HUES64 (cell line): Measurements from ENCODE around the gene LAMB3.

ENCODE experiments used
- H3K27ac ChIP-seq: 2 replicates; pipeline ENCODE4 v1.7.0; 2013; ENCODE audit warnings: low read depth, low read length, inconsistent platforms
- H3K27me3 ChIP-seq: 2 replicates; pipeline ENCODE4 v1.6.1; 2013; ENCODE audit warnings: mild to moderate bottlenecking, low read length; ENCODE audit not compliant: insufficient read depth
- H3K36me3 ChIP-seq: 2 replicates; pipeline ENCODE4 v1.6.1; 2013; ENCODE audit warnings: mild to moderate bottlenecking, low read length; ENCODE audit not compliant: insufficient read depth
- H3K4me1 ChIP-seq: 2 replicates; pipeline ENCODE4 v1.6.1; 2013; ENCODE audit warnings: mild to moderate bottlenecking, low read length, moderate library complexity; ENCODE audit not compliant: insufficient read depth
- H3K4me3 ChIP-seq: 2 replicates; pipeline ENCODE4 v1.5.1; 2013; ENCODE audit warnings: mild to moderate bottlenecking, low read length, moderate library complexity
- H3K9ac ChIP-seq: 2 replicates; pipeline ENCODE4 v1.6.1; 2013; ENCODE audit warnings: mild to moderate bottlenecking, low read depth, low read length
- H3K9me3 ChIP-seq: 2 replicates; pipeline ENCODE4 v1.6.1; 2013; ENCODE audit warnings: low read depth, low read length; ENCODE audit not compliant: insufficient read depth
- WGBS: fragments of 150-250, 120-280 bp; methylation state at CpG from one replicate; pipeline ENCODE4 v1.1.7; 2013; ENCODE audit warnings: missing lambda C conversion rate; 5-methylcytosine and 5-hydroxymethylcytosine counted together

LAMB3 gene

GRCh38 chr1:209621286-209621685 is 30.9 kb downstream of the LAMB3 start:
- Histone ChIP-seq H3K27me3 (no peaks in the 10 kb centered on the region), H3K27ac (no peak overlapping the region), H3K36me3 (no peaks in the 10 kb centered on the region), H3K9me3 (no peaks in the 10 kb centered on the region), H3K4me3 (no peak overlapping the region), H3K9ac (no peak overlapping the region), H3K4me1 (no peaks in the 10 kb centered on the region)
- 67% methylated on average over 4 of the region's 4 CpGs for WGBS

- Histone ChIP-seq H3K9ac (no peak overlapping the region), H3K27me3 (no peaks in the 10 kb centered on the region), H3K36me3 (no peaks in the 10 kb centered on the region), H3K4me1 (no peaks in the 10 kb centered on the region), H3K27ac (no peak overlapping the region), H3K4me3 (no peak overlapping the region), H3K9me3 (no peaks in the 10 kb centered on the region)
- WGBS = 91% methylated on average over 3 of the region's 3 CpGs
Measured at GRCh38 chr1:209620487-209620884, 31.7 kb downstream of the LAMB3 start.

- H3K9me3 ChIP-seq = no peaks in the 10 kb centered on the region
- no peaks in the 10 kb centered on the region for H3K4me1 ChIP-seq
- H3K9ac ChIP-seq = no peak overlapping the region
- 89% methylated on average over 7 of the region's 7 CpGs for WGBS
- no peaks in the 10 kb centered on the region for H3K27me3 ChIP-seq
- no peak overlapping the region for H3K27ac ChIP-seq
- no peak overlapping the region for H3K4me3 ChIP-seq
- H3K36me3 ChIP-seq = no peaks in the 10 kb centered on the region
Measured at GRCh38 chr1:209619696-209620486, 32.3 kb downstream of the LAMB3 start.

GRCh38 chr1:209618756-209619420 is 33.3 kb downstream of the LAMB3 start:
- H3K9ac ChIP-seq = no peak overlapping the region
- H3K4me3 ChIP-seq = no peak overlapping the region
- H3K9me3 ChIP-seq = no peaks in the 10 kb centered on the region
- 88% methylated on average over 6 of the region's 6 CpGs for WGBS
- no peaks in the 10 kb centered on the region for H3K36me3 ChIP-seq
- no peak overlapping the region for H3K27ac ChIP-seq
- H3K27me3 ChIP-seq = no peaks in the 10 kb centered on the region
- no peaks in the 10 kb centered on the region for H3K4me1 ChIP-seq

GRCh38 chr1:209618291-209618690 is 33.9 kb downstream of the LAMB3 start:
- no peak overlapping the region for H3K4me3 ChIP-seq
- H3K9me3 ChIP-seq = no peaks in the 10 kb centered on the region
- H3K4me1 ChIP-seq = no peaks in the 10 kb centered on the region
- WGBS = 95% methylated on average over 11 of the region's 11 CpGs
- no peak overlapping the region for H3K9ac ChIP-seq
- no peak overlapping the region for H3K27ac ChIP-seq
- no peaks in the 10 kb centered on the region for H3K27me3 ChIP-seq
- H3K36me3 ChIP-seq = no peaks in the 10 kb centered on the region

- Histone ChIP-seq H3K4me1 (no peaks in the 10 kb centered on the region), H3K9ac (no peak overlapping the region), H3K27me3 (no peaks in the 10 kb centered on the region), H3K4me3 (no peak overlapping the region), H3K36me3 (no peaks in the 10 kb centered on the region), H3K27ac (no peak overlapping the region), H3K9me3 (no peaks in the 10 kb centered on the region)
- 93% methylated on average over 5 of the region's 6 CpGs for WGBS
Measured at GRCh38 chr1:209617755-209618154, 34.5 kb downstream of the LAMB3 start.

- H3K36me3 ChIP-seq = no peaks in the 10 kb centered on the region
- H3K27me3 ChIP-seq = no peaks in the 10 kb centered on the region
- H3K4me1 ChIP-seq = no peaks in the 10 kb centered on the region
- no peak overlapping the region for H3K9ac ChIP-seq
- no peak overlapping the region for H3K27ac ChIP-seq
- no peak overlapping the region for H3K4me3 ChIP-seq
- no peaks in the 10 kb centered on the region for H3K9me3 ChIP-seq
- WGBS = 92% methylated on average over 10 of the region's 10 CpGs
Measured at GRCh38 chr1:209617047-209617673, 35.1 kb downstream of the LAMB3 start.

- H3K27me3 ChIP-seq = no peaks in the 10 kb centered on the region
- no peaks in the 10 kb centered on the region for H3K4me1 ChIP-seq
- no peak overlapping the region for H3K4me3 ChIP-seq
- no peak overlapping the region for H3K9ac ChIP-seq
- WGBS = 96% methylated on average over 5 of the region's 5 CpGs
- H3K9me3 ChIP-seq = no peaks in the 10 kb centered on the region
- H3K27ac ChIP-seq = no peak overlapping the region
- no peaks in the 10 kb centered on the region for H3K36me3 ChIP-seq
Measured at GRCh38 chr1:209616366-209617046, 35.7 kb downstream of the LAMB3 start.

GRCh38 chr1:209614906-209615305 is 37.3 kb downstream of the LAMB3 start:
- 95% methylated on average over 5 of the region's 5 CpGs for WGBS
- Histone ChIP-seq H3K9ac (no peak overlapping the region), H3K4me3 (no peak overlapping the region), H3K4me1 (no peaks in the 10 kb centered on the region), H3K9me3 (no peaks in the 10 kb centered on the region), H3K27me3 (no peaks in the 10 kb centered on the region), H3K36me3 (no peaks in the 10 kb centered on the region), H3K27ac (no peak overlapping the region)

- no peak overlapping the region for H3K9ac ChIP-seq
- H3K9me3 ChIP-seq = no peaks in the 10 kb centered on the region
- no peaks in the 10 kb centered on the region for H3K36me3 ChIP-seq
- WGBS = 95% methylated on average over 4 of the region's 5 CpGs
- H3K27me3 ChIP-seq = no peaks in the 10 kb centered on the region
- H3K4me1 ChIP-seq = no peaks in the 10 kb centered on the region
- no peak overlapping the region for H3K4me3 ChIP-seq
- H3K27ac ChIP-seq = no peak overlapping the region
Measured at GRCh38 chr1:209614151-209614420, 38.1 kb downstream of the LAMB3 start.
